Muscle layer of duodenum (tissue), 2 donors: ENCODE measurements around the gene CCDC14.

Experiments used
- H3K27ac ChIP-seq: one replicate; pipeline ENCODE4 v1.7.0; 2013; ENCODE audit warnings: mild to moderate bottlenecking, low read length
- H3K27me3 ChIP-seq: one replicate; pipeline ENCODE4 v1.7.0; 2013; ENCODE audit warnings: low read depth, mild to moderate bottlenecking, control low read depth, low read length
- H3K36me3 ChIP-seq, 2 donors: one replicate each; pipeline ENCODE4 v1.7.0; 2013; ENCODE audit warnings: low read length in 2 of 2, control low read depth in 1 of 2, mild to moderate bottlenecking in 1 of 2; ENCODE audit not compliant: insufficient read depth in 2 of 2, control insufficient read depth in 1 of 2
- H3K4me1 ChIP-seq, 2 donors: one replicate each; pipeline ENCODE4 v1.7.0; 2013; ENCODE audit warnings: low read length in 2 of 2, mild to moderate bottlenecking in 2 of 2, control low read depth in 1 of 2, moderate library complexity in 1 of 2; ENCODE audit not compliant: insufficient read depth in 2 of 2, control insufficient read depth in 1 of 2
- H3K4me3 ChIP-seq, 2 donors: one replicate each; pipeline ENCODE4 v1.7.0; 2013; ENCODE audit warnings: low read length in 2 of 2, low read depth in 1 of 2, mild to moderate bottlenecking in 1 of 2
- H3K9me3 ChIP-seq, 2 donors: one replicate each; pipeline ENCODE4 v1.7.0; 2013; ENCODE audit warnings: low read length in 2 of 2, control low read depth in 1 of 2, mild to moderate bottlenecking in 1 of 2; ENCODE audit not compliant: control insufficient read depth in 1 of 2
- donor health status: healthy.

The CCDC14 gene

GRCh38 chr3:123876858-123877257 is 84.2 kb downstream of the CCDC14 start:
- no peaks in the 10 kb centered on the region for H3K4me1 ChIP-seq
- H3K9me3 ChIP-seq, result no peaks in the 10 kb centered on the region
- no peak overlapping the region for H3K27ac ChIP-seq
- no peak overlapping the region for H3K4me3 ChIP-seq
- no peaks in the 10 kb centered on the region for H3K27me3 ChIP-seq
- H3K36me3 ChIP-seq, result no peaks in the 10 kb centered on the region

- Histone ChIP-seq H3K9me3 (no peaks in the 10 kb centered on the region), H3K4me1 (no peaks in the 10 kb centered on the region), H3K27ac (no peak overlapping the region), H3K27me3 (no peaks in the 10 kb centered on the region), H3K4me3 (no peak overlapping the region), H3K36me3 (no peaks in the 10 kb centered on the region)
These were observed 88.4 kb downstream of the CCDC14 start for GRCh38 chr3:123872621-123873020.

GRCh38 chr3:123871946-123872345 is 89.1 kb downstream of the CCDC14 start:
- H3K36me3 ChIP-seq, result no peaks in the 10 kb centered on the region
- no peak overlapping the region for H3K4me3 ChIP-seq
- H3K9me3 ChIP-seq, result no peaks in the 10 kb centered on the region
- H3K4me1 ChIP-seq, result no peaks in the 10 kb centered on the region
- H3K27ac ChIP-seq, result no peak overlapping the region
- no peaks in the 10 kb centered on the region for H3K27me3 ChIP-seq

- Histone ChIP-seq H3K4me3 (no peak overlapping the region), H3K9me3 (no peaks in the 10 kb centered on the region), H3K4me1 (no peaks in the 10 kb centered on the region), H3K27me3 (no peaks in the 10 kb centered on the region), H3K27ac (no peak overlapping the region), H3K36me3 (no peaks in the 10 kb centered on the region)
These were observed 91.0 kb downstream of the CCDC14 start for GRCh38 chr3:123870033-123870432.

- H3K4me1 ChIP-seq, result no peaks in the 10 kb centered on the region
- no peak overlapping the region for H3K4me3 ChIP-seq
- no peaks in the 10 kb centered on the region for H3K9me3 ChIP-seq
- H3K36me3 ChIP-seq, result no peaks in the 10 kb centered on the region
- no peak overlapping the region for H3K27ac ChIP-seq
- no peaks in the 10 kb centered on the region for H3K27me3 ChIP-seq
These were observed 91.9 kb downstream of the CCDC14 start for GRCh38 chr3:123869165-123869564.

GRCh38 chr3:123864706-123865105 is 96.3 kb downstream of the CCDC14 start:
- no peak overlapping the region for H3K4me3 ChIP-seq
- no peaks in the 10 kb centered on the region for H3K36me3 ChIP-seq
- no peaks in the 10 kb centered on the region for H3K9me3 ChIP-seq
- H3K27me3 ChIP-seq, result no peaks in the 10 kb centered on the region
- H3K27ac ChIP-seq, result no peak overlapping the region
- H3K4me1 ChIP-seq, result no peaks in the 10 kb centered on the region
